Esophagus muscularis mucosa (tissue), 3 donors: ENCODE data around the gene MYMK.

Experiments
- POLR2AphosphoS5 ChIP-seq, 2 donors: sonication (generic); formaldehyde crosslinking; IDR thresholded peaks; one replicate each; pipeline ENCODE4 v1.6.1; 2017; ENCODE audit warnings: antibody characterized with exemption in 2 of 2
- TF ChIP-seq, protein P1 (sequence below), 3 experiments: fragments of 200-600 bp in 2 of 3; fragments of 450-650 bp in 1 of 3; sonication (generic) in 2 of 3; IDR thresholded peaks; one replicate each; pipeline ENCODE4 v1.5.1; 2017 to 2019; ENCODE audit warnings: antibody characterized with exemption in 3 of 3, mild to moderate bottlenecking in 2 of 3, moderate library complexity in 1 of 3

DNA sequence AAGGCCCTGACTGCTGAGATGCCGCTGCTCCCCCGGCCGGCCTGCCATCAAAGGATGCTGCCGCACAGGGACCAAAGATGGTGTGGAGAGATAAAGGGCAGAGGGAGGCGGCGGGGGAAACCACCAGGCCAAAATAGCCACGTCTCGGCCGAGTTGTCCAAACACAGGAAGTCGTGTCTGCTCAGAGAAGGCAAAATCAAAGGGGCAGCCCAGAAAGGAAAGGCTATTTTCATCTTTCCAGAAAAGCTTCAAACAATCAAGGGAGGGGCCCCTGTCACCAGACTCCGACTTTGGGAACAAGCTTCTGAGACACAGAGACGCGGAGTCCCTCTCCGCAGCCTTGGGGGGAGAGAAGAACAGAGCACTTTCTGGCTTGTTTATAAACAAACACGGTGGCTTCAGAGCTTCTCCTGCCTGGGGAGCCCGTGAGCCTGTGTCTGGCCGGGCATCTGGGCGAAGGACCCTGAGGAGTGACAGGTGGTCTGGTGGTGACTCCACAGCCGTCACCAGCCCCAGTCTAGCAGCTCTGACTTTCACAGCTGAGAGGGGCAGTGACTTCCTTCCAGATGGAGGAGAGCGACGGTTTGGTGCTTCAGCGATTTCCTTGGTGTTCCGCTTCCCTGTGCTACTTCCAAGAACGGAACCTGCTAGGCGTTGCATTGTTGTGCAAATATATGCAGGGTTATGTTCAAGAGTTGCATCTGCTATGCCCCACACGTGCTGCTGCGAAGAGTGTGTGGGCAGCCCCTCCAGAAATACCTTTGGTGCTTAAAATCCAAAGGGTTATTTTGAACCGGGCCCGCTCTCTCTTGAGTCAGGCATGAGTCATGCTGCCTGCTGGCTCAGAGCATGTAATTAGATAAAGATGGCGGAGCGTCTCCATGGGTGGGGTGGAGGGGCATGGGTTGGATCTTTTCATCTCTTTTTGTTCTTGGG lies 33.7 kb upstream of the MYMK start:
- TF ChIP-seq, protein P1, sequence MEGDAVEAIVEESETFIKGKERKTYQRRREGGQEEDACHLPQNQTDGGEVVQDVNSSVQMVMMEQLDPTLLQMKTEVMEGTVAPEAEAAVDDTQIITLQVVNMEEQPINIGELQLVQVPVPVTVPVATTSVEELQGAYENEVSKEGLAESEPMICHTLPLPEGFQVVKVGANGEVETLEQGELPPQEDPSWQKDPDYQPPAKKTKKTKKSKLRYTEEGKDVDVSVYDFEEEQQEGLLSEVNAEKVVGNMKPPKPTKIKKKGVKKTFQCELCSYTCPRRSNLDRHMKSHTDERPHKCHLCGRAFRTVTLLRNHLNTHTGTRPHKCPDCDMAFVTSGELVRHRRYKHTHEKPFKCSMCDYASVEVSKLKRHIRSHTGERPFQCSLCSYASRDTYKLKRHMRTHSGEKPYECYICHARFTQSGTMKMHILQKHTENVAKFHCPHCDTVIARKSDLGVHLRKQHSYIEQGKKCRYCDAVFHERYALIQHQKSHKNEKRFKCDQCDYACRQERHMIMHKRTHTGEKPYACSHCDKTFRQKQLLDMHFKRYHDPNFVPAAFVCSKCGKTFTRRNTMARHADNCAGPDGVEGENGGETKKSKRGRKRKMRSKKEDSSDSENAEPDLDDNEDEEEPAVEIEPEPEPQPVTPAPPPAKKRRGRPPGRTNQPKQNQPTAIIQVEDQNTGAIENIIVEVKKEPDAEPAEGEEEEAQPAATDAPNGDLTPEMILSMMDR (IDR thresholded peaks at IDR 0.05) = no peak
- no peak for TF ChIP-seq POLR2AphosphoS5 (IDR thresholded peaks at IDR 0.05)
